ENCODE data around the gene MRPS30.
"Not testable (repeated sequence)": the region's sequence is repeated elsewhere in the genome, so short reads cannot be mapped to it uniquely, and the experiment has no call there.

Gene MRPS30

DNA sequence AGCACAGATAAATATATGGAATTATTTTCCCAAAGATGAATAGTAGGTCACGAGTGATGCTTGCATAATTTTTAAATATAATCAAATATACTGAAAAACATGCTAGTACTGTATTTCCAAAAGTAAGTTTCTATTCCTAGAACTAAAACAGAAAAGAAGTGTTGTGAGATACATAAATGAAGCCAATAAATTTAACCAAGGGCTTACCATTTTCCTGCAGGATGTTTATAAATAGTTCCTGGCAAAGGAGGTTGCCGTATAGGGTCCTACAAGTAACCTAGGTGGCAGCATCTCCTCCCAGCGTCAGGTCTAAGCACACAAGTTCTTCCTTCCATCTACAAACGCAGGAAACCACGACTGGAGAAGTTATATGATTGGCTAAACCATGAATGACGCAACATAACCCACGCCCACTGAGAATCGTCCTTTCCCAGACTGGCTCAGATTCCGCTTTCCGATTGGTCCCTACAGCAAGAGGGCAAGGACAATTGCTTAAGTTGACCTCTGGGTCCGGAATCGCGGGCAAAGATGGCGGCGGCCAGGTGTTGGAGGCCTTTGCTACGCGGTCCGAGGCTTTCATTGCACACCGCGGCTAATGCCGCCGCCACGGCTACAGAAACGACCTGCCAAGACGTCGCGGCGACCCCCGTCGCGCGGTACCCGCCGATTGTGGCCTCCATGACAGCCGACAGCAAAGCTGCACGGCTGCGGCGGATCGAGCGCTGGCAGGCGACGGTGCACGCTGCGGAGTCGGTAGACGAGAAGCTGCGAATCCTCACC, at the start of gene MRPS30:
TSS of gene MRPS30 (plus strand) at position 513 of the 780 bp plus-strand sequence. CDS start at position 529, 16 bp downstream.
- in situ Hi-C loops (cut with MboI; ENCODE audit: low sequenced_read_pairs), result no loop called here

DNA sequence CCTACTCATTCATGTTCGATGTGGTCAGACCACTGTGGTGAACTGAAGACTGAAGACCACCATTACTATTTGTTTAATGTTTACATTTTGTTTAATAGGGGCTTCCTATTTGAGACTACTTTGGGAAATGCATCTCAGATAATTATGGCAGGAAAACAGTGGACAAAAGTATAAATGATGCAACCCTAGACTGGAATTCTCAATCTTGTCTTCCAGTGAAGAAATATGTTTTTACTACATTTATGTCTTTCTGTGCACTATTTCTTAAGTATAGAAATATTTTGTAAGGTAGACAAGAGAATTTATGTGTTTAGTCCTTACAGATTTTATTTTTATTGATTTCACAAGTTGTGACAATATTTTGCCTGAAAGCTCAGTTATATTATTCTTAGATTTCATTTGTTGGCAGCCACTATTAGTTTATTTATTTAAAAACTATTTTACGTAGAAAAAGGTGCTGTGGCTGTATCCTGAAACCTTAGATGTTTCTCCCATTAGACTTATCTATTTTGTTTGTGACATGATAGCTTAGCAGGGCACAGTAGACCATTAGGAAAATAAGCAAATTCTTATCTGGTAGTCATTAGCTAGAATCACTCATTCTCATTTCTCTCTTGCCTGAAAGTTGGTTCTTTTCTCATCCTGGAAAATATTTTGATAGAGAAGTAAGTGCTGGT, 39.4 kb upstream of the MRPS30 start:
- in situ Hi-C loops (cut with MboI; ENCODE audit: low sequenced_read_pairs), result no loop called here

DNA sequence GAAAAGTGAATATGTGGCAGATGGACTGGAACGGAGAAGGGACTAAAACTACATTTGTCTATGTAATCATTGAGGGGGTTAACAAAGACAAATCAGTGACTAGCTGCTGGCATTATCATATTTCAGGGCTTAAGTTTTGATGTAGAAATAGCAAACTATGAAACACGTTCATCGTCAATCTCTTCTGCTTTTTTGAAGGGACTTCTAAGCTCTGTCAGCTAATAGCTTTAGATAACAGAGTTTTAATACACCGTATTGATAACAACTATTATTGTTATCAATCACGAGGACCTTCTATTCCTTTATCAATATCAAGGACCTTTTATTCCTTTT, 38.9 kb upstream of the MRPS30 start:
- in situ Hi-C loops (cut with MboI; ENCODE audit: low sequenced_read_pairs), result no loop called here

DNA sequence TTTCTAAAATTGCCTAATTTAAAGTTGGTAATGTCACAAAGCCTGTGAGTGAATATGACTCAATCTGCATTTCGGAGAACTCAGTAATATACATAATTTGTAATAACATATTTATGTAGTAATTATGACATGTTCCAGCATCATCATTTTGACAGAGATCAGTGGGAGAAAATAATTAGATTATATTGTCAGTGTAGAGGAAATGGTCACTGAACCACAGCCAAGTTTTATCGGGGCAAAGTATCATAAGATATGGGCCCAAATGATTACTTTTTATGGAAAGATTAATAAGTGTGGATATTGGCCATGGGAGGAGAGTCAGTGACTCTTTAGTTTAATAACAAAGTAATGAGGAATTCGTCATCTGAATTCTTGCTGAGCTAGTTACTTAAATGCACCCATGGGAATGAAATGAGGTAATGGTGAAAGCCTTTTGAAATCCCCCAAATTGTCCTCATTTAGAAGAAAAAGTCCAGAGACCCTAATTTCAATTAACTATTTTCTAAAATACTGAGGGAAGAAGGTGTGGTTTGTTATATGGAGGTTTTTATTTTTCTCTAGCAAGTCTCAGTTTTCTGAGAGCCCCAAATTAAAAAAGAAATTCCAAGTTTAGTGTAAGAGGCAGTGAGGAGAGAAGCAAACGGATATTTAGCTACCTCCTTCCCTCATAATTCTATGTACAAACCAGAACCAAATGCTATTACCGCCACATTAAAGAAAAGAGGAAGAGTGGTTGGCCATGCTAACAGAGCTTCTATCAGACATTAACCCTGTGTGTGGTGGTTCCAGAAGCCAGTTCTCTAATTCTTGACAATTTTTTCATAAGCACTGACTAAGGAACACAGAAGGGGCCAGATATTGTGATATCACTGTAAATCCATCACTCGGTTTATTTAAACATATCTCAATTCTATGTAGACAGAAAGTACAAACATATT, 37.7 kb upstream of the MRPS30 start:
- in situ Hi-C loops (cut with MboI; ENCODE audit: low sequenced_read_pairs), result no loop called here

DNA sequence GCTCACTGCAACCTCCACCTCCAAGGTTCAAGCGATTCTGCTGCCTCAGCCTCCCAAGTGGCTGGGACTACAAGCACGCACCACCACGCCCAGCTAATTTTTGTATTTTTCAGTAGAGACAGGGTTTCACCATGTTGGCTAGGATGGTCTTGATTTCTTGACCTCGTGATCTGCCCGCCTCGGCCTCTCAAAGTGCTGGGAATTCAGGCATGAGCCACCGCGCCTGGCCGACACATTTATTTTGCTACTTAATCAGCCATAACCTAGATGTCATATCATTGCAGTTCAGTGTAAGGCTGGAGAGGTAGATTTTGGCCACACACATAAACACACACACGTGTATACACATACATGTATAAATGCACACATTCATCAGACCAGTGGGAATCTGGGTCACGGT, 36.4 kb upstream of the MRPS30 start:
- in situ Hi-C loops (cut with MboI; ENCODE audit: low sequenced_read_pairs), result not testable (repeated sequence)

DNA sequence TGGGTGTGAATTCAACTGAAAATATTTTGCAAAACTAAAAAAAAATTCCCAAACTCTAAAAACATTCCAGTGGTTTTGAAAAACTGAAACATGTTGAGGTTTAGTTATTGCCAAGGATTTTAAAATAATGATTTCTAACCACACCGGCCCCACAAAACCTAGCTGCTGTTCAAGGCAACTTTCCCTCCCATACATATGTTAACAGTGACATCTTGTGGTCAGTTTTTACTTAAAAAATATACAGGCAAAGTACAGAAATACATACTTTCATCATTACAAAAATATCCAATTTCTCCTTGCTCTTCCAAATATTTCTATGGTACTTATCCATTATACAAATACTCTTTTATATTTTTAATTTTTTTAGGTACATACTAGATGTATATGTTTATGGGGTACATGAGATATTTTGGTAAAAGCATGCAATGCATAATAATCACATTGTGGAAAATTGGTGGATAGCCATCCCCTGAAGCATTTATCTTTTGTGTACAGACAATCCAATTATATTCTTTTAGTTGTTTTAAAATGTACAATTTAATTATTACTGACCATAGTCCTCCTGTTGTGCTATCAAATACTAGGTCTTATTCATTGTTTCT, 34.4 kb upstream of the MRPS30 start:
- in situ Hi-C loops (cut with MboI; ENCODE audit: low sequenced_read_pairs), result no loop called here

DNA sequence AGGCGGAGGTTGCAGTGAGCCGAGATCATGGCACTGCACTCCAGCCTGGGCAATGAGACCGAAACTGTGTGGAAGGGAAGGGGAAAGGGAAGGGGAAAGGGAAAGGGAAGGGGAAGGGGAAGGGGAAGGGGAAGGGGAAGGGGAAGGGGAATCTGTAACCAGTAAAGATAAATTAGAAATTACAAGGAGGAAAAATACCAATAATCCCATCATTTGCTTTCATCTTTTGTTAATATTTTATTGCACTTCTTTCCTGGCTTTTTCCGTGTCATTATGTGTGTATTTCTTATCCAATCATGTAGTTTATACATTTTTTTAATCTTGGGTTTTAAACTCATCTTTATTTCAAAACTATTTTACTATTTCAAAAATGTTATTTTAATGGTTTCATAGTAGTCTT, 29.6 kb upstream of the MRPS30 start:
- in situ Hi-C loops (cut with MboI; ENCODE audit: low sequenced_read_pairs), result no loop called here

DNA sequence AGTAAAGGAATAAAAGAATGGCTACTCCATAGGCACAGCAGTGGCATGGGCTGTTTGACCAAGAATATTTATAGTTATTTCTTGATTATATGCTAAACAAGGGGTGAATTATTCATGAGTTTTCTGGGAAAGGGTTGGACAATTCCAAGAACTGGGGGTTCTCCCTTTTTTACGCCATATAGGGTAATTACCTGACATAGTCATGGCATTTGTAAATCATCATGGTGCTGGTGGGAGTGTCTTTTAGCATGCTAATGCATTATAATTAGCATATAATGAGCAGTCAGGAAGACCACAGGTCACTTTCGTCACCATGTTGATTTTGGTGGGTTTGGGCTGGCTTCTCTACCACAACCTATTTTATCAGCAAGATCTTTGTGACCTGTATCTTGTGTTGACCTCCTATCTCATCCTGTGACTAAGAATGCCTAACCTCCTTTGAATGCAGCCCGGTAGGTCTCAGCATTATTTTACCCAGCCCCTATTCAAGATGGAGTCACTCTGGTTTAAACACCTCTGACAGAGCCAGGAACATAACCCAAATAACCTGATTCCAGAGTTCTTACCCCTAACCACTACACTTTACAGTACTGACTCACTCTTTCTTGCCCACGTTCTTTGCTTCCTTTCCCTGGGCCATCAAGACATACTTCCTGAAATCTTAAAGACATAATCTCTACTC, 25.0 kb upstream of the MRPS30 start:
- in situ Hi-C loops (cut with MboI; ENCODE audit: low sequenced_read_pairs), result no loop called here

DNA sequence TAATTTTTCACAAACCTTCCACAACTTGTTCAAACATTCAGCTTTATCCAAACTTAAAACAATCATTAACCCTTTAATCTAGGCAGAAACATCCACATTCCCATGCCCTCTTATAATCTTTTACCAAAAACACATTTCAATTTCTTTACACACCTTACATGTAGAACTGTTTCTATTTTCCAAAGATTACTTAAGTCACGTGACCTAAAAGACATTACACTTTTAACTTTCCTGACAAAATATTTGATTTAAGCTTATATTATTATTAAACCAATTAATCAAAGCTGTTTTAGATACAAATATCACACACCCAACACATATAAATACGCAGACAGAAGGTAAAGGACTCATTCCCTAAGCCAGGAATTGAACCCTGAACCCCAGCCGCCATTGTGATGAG, 21.0 kb upstream of the MRPS30 start:
- in situ Hi-C loops (cut with MboI; ENCODE audit: low sequenced_read_pairs), result no loop called here

DNA sequence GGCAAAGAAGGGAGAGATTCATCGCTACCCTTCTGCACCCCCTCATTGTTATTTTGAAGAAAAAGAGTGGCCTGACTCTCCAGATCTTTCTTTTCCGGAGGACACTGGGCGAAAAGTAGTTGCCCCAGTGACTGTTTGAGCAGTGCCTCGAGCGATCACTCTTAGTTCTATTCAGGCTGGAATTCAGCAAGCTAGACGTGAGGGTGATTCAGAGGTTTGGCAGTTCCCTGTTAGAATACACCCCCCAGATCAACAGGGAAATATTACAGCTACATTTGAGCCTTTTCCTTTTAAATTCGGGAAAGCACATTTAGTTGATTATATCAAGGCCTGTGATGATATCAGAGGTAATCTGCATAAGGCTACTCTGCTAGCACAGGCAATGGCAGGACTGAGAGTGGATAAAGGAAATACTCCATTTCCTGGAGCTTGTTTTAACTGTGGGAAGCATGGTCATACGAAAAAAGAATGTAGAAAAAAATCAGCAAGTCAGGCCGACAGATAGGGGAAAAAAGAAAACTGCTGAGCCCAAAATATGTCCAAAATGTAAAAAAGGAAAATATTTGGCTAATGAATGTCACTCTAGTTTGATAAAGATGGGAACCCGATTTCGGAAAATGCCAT, 19.3 kb upstream of the MRPS30 start:
- in situ Hi-C loops (cut with MboI; ENCODE audit: low sequenced_read_pairs), result not testable (repeated sequence)

DNA sequence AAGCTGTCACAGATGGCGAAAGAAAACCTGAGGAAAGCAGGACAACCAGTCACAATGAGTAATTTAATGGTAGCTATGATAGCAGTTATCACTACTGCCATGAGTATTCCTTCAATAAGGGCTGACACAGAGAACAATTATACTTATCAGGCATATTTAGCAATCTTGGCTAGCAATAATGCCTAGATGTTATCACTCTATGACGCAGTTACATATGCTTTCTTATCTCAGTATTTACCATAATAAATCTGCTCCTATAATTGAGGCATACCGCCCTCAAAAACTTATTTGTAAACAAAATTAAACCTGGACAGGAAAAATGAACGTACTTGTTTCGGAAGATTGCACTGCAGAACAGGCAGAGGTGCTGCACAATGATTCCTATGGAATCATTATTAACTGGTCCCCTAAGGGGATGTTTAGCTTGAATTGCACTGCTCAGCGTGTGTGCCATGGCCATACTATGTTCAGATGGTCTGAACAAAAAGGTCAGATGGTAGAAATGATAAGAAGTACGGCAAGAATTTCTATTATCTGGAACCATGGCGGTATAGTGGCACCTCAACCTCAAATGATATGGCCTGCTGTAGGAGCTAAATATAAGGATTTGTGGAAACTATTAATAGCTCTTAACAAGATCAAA, 16.6 kb upstream of the MRPS30 start:
- in situ Hi-C loops (cut with MboI; ENCODE audit: low sequenced_read_pairs), result not testable (repeated sequence)

DNA sequence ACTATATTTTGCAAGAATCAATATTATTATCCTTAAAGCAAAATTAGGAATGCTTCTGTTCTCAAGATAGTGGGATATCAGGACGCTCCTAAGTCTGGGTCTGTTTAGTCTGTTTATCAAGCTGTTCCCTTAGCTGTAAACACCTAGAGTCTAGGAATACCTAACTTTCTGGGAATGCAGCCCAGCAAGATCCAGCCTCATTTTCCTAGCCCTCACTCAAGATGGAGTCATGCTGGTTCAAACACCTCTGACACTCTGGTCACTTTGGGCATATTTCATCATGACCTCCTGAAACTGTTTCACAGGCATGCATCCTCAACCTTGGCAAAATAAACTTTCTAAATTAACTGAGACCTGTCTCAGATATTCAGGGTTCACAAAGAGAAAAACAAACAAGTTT, 14.4 kb upstream of the MRPS30 start:
- in situ Hi-C loops (cut with MboI; ENCODE audit: low sequenced_read_pairs), result no loop called here

DNA sequence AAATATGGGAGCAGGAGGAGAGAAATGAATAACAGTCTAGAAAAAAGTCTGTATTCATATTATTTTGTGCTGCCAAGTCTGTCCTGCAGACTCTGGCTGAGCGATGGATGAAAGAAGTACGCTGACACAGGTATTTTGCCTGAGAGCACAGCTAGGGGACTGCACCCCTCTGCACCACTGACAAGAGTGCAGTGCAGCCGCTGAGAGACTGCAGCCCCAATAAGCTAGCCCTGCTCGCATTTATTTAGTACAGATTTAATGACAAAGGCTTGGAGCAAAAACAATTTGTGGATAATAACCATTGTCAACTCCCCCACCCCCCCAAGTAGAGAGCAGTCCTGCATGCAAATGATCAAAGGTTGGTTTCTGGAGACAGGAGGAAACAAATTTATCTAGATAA, 13.3 kb upstream of the MRPS30 start:
- in situ Hi-C loops (cut with MboI; ENCODE audit: low sequenced_read_pairs), result no loop called here

DNA sequence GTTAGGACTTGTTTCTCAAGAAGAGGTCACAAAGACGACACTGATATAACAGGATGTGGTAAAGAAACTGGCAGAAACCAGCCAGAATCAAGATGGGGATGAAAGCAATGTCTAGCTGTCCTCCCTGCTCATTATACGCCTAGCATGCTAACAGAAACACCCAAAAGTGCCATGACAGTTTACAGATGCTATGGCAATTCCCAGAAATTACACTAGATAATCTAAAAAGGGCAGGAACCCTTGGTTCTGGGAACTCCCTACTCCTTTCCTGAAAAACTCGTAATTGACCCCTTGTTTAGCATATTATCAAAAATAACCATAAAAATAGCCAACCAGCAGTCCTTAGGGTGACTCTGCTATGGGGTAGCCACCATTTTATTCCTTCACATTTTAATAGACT, 10.9 kb upstream of the MRPS30 start:
- in situ Hi-C loops (cut with MboI; ENCODE audit: low sequenced_read_pairs), result no loop called here

DNA sequence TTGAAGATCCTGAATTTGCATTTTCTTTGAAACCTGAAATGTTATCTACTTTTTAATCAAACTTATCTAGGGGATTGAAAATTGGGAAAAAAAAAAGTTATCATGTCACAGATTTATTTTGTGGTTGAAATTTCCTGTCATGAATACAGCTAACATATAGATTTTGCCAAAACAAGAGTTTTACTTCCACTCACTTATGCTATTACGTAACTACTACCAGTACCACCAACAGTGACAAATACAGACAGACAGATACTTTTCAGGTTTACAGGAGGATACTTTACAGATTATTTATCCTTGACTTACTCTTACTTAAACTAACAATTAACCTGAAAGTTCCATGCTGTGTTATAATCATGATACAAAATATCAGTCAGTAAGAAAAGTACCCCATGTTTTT, 6.8 kb upstream of the MRPS30 start:
- in situ Hi-C loops (cut with MboI; ENCODE audit: low sequenced_read_pairs), result no loop called here

DNA sequence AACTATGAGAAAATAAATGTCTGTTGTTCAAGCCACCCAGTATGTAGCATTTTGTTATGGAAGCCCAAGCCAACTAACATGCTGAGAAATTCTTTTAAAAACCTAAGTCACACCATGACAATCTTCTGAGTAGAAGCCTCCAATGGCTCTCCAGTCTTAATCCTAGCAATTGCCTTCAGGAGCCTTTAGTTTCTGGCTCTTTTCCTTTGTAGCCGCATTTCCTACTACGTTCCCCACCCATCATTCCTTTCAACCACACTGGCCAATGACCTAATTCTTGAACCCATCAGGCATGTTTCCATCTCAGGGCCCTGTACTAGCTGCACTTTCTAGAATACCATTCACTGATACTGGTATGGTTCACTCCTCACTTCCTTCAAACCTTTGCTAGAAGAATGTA, 2.1 kb upstream of the MRPS30 start:
- in situ Hi-C loops (cut with MboI; ENCODE audit: low sequenced_read_pairs), result no loop called here

DNA sequence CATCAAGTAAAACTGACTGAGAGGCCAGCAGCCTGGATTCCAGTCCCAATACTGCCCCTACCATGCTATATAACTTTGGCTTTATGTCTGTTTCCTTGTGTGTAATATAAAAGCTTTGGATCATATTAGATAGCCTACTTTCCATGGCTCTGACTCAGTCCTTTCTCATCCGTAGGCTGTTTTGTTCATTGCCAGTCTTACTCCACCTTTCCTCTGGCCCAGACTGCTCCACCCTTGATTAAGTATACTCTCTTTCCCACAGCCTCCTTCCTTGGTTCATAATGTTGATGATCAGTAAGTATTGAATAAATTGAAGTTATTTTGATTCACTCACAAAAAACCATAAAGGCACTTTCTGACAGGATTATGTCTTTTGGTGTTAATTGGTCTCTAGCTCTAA, 1.5 kb upstream of the MRPS30 start:
- in situ Hi-C loops (cut with MboI; ENCODE audit: low sequenced_read_pairs), result no loop called here

DNA sequence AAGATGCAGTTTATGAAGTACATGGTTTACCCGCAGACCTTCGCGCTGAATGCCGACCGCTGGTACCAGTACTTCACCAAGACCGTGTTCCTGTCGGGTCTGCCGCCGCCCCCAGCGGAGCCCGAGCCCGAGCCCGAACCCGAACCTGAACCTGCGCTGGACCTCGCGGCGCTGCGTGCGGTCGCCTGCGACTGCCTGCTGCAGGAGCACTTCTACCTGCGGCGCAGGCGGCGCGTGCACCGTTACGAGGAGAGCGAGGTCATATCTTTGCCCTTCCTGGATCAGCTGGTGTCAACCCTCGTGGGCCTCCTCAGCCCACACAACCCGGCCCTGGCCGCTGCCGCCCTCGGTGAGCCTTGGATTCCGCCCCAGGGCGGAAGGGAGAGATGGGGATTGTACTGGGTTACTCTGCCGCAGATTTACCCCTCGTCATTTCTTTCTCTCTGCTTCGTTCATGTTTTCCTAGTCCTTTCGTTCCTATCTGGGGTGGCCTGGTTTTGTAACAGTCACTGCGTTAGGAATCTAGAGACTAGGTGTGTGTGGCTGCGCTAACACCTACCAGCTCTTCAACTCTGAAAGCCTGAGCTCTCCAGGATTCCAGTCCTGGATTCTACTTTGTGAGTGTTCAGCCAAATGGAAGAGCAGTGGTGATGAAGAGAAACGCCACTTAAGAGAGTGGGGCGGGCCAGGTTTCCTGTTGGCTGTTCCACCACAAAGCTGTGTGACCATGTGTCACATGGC, 638 bp downstream of the MRPS30 start:
- in situ Hi-C loops (cut with MboI; ENCODE audit: low sequenced_read_pairs), result no loop called here

DNA sequence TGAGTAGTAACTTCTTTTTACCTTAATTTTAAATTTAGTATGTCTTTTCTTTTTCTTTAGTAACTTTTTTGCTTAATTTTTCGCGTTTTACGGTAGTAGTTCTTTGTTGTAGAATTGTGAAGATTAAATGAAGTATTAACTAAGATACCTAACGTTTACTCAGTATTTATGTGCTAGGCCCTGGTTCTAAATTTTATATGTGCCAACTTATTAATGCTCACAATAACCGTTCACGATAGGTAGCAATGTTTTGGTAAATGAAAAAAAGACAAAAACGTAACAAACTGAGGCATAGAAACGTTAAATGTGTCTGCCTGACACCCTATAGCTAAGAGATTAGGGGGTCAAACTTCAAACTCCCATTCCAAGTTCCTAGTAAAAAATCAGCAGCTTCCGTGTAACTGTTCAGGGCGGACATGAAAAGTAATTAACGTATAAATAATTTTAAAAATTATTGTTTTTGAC, 1.2 kb downstream of the MRPS30 start:
- in situ Hi-C loops (cut with MboI; ENCODE audit: low sequenced_read_pairs), result no loop called here
